Measurements from ENCODE around the gene LYZL4.

DNA sequence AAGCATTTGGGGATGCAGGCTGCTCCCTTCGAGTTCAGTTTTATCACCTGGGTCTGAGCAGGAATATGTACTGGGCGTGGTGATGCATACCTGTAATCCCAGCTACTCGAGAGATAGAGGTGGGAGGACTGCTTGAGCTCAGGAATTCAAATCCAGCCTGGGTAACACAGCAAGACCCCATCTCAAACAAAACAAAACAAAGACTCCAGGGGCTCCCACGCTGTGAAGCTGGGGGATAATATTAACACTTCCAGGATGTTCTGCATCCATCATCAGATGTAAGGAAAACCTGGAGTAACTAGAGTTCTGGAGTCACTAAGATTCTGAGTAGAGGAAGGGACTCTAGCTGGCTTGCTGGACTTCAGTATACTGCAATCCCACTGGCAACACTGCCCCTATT, 40.6 kb downstream of the LYZL4 start:
- TF ChIP-seq, protein P1, sequence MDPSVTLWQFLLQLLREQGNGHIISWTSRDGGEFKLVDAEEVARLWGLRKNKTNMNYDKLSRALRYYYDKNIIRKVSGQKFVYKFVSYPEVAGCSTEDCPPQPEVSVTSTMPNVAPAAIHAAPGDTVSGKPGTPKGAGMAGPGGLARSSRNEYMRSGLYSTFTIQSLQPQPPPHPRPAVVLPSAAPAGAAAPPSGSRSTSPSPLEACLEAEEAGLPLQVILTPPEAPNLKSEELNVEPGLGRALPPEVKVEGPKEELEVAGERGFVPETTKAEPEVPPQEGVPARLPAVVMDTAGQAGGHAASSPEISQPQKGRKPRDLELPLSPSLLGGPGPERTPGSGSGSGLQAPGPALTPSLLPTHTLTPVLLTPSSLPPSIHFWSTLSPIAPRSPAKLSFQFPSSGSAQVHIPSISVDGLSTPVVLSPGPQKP (IDR thresholded peaks at IDR 0.05; ENCODE audit: low read depth, low read length), result no peak
- TF ChIP-seq, protein P2, sequence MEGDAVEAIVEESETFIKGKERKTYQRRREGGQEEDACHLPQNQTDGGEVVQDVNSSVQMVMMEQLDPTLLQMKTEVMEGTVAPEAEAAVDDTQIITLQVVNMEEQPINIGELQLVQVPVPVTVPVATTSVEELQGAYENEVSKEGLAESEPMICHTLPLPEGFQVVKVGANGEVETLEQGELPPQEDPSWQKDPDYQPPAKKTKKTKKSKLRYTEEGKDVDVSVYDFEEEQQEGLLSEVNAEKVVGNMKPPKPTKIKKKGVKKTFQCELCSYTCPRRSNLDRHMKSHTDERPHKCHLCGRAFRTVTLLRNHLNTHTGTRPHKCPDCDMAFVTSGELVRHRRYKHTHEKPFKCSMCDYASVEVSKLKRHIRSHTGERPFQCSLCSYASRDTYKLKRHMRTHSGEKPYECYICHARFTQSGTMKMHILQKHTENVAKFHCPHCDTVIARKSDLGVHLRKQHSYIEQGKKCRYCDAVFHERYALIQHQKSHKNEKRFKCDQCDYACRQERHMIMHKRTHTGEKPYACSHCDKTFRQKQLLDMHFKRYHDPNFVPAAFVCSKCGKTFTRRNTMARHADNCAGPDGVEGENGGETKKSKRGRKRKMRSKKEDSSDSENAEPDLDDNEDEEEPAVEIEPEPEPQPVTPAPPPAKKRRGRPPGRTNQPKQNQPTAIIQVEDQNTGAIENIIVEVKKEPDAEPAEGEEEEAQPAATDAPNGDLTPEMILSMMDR (IDR thresholded peaks at IDR 0.05 in 2 of 3, conservative IDR thresholded peaks at IDR 0.05 in 1 of 3; ENCODE audit: control insufficient read depth in 2 of 3, extremely low read depth in 1 of 3, insufficient read depth in 1 of 3, low read depth in 3 of 3, low read length in 3 of 3), result no peak
- TF ChIP-seq, protein P3, sequence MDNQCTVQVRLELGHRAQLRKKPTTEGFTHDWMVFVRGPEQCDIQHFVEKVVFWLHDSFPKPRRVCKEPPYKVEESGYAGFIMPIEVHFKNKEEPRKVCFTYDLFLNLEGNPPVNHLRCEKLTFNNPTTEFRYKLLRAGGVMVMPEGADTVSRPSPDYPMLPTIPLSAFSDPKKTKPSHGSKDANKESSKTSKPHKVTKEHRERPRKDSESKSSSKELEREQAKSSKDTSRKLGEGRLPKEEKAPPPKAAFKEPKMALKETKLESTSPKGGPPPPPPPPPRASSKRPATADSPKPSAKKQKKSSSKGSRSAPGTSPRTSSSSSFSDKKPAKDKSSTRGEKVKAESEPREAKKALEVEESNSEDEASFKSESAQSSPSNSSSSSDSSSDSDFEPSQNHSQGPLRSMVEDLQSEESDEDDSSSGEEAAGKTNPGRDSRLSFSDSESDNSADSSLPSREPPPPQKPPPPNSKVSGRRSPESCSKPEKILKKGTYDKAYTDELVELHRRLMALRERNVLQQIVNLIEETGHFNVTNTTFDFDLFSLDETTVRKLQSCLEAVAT (IDR thresholded peaks at IDR 0.05), result no peak
- TF ChIP-seq EZH2 (IDR thresholded peaks at IDR 0.05; ENCODE audit: borderline replicate concordance, control insufficient read depth, low read depth, low read length) (no peak), POLR2AphosphoS5 (IDR thresholded peaks at IDR 0.05; ENCODE audit: low read length) (no peak), RAD21 (IDR thresholded peaks at IDR 0.05; ENCODE audit: insufficient read depth, low read depth, low read length) (no peak), CEBPB (IDR thresholded peaks at IDR 0.05; ENCODE audit: borderline replicate concordance in 1 of 2, low read depth in 2 of 2, low read length in 2 of 2) (no peak)

Data from GM12878 (cell line).